Activated T-helper 2 cell treated with anti-CD3 and anti-CD28 coated beads, Interferon-gamma antibody, Interleukin-2, Interleukin-4, amounts not matched to agents 10 μg/mL and 5 μg/mL and 100 μg/mL, durations not matched to agents 14 hours and 24 hours and 36 hours (primary cell): Measurements from ENCODE around the gene PRPF6. TPM values are rescaled to one million over a fixed set of nuclear protein-coding genes. Genes with fewer than 3 reads are reported as not detected.

ENCODE experiments used
- DNase-seq: peaks from one replicate; pipeline ENCODE4 v3.0.0; 2021; ENCODE audit warnings: low spot score
- H3K27ac Mint-ChIP-seq: one replicate; pipeline ENCODE4 v1.8.0; 2021; ENCODE audit warnings: mixed read lengths
- H3K27me3 Mint-ChIP-seq: one replicate; pipeline ENCODE4 v1.8.0; 2021; ENCODE audit warnings: low read depth, mixed read lengths
- H3K36me3 Mint-ChIP-seq: one replicate; pipeline ENCODE4 v1.8.0; 2021; ENCODE audit warnings: low read depth, mixed read lengths
- H3K4me1 Mint-ChIP-seq: one replicate; pipeline ENCODE4 v1.8.0; 2021; ENCODE audit warnings: low read depth, mixed read lengths
- H3K4me3 Mint-ChIP-seq: one replicate; pipeline ENCODE4 v1.8.0; 2021; ENCODE audit warnings: low read depth, mild to moderate bottlenecking, moderate library complexity, mixed read lengths
- H3K9me3 Mint-ChIP-seq: one replicate; pipeline ENCODE4 v1.8.0; 2021; ENCODE audit warnings: mixed read lengths
- intact Hi-C: fragments of 100-400 bp; cut with micrococcal nuclease; formaldehyde crosslinking; loops from one replicate; pipeline ENCODE4 v1.15.1; 2023
- total RNA-seq: library from RNA; stranded (reverse); gene quantifications from 2 replicates; pipeline ENCODE4 v1.2.3, GENCODE V29; 2022

The PRPF6 gene
- total RNA-seq, 1 donor from 2014 or later: 70.3 TPM

GRCh38 chr20:63952210-63952535 lies 28.8 kb upstream of the PRPF6 start:
- Mint-ChIP-seq H3K36me3 (peaks cover 12% of the 10 kb centered on the region), H3K4me1 (peaks cover 34% of the 10 kb centered on the region), H3K9me3 (no peaks in the 10 kb centered on the region), H3K4me3 (no peak overlapping the region), H3K27ac (no peak overlapping the region), H3K27me3 (no peaks in the 10 kb centered on the region)
- no peak for DNase-seq
- intact Hi-C loops: no loop called here

GRCh38 chr20:63952769-63953168 lies 28.2 kb upstream of the PRPF6 start:
- peaks cover 33% of the 10 kb centered on the region for H3K4me1 Mint-ChIP-seq
- no peak overlapping the region for H3K4me3 Mint-ChIP-seq

GRCh38 chr20:63953764-63954429 lies 27.0 kb upstream of the PRPF6 start:
- H3K4me3 Mint-ChIP-seq: peak overlapping the region; percentile 73
- peaks cover 12% of the 10 kb centered on the region for H3K36me3 Mint-ChIP-seq
- peak overlapping the region; percentile 38 for H3K27ac Mint-ChIP-seq
- no peak for DNase-seq
- H3K4me1 Mint-ChIP-seq: peaks cover 29% of the 10 kb centered on the region
- intact Hi-C loops: no loop called here
- no peaks in the 10 kb centered on the region for H3K27me3 Mint-ChIP-seq
- no peaks in the 10 kb centered on the region for H3K9me3 Mint-ChIP-seq

More at GRCh38 chr20:63952769-63953168, 28.2 kb upstream of the PRPF6 start:
- Mint-ChIP-seq H3K9me3 (no peaks in the 10 kb centered on the region), H3K27ac (no peak overlapping the region), H3K27me3 (no peaks in the 10 kb centered on the region), H3K36me3 (peaks cover 12% of the 10 kb centered on the region)
- intact Hi-C loops: no loop called here
- DNase-seq: no peak

GRCh38 chr20:63955281-63955826 lies 25.6 kb upstream of the PRPF6 start:
- intact Hi-C loops: loop anchor here (5.0 kb wide), 1 partner anchor 418 kb away; the partner anchor contains the start of gene PTK6
- peaks cover 24% of the 10 kb centered on the region for H3K4me1 Mint-ChIP-seq
- peak overlapping the region; percentile 84 for H3K4me3 Mint-ChIP-seq
- peaks cover 22% of the 10 kb centered on the region for H3K36me3 Mint-ChIP-seq
- H3K9me3 Mint-ChIP-seq: no peaks in the 10 kb centered on the region
- no peak for DNase-seq
- no peak overlapping the region for H3K27ac Mint-ChIP-seq
- H3K27me3 Mint-ChIP-seq: no peaks in the 10 kb centered on the region

GRCh38 chr20:63955827-63956663 lies 24.9 kb upstream of the PRPF6 start, which contains the start of gene UCKL1:
UCKL1 (minus strand) TSS chr20:63956416; CDS start chr20:63956372, 44 bp downstream.
- peaks cover 22% of the 10 kb centered on the region for H3K36me3 Mint-ChIP-seq
- H3K27ac Mint-ChIP-seq: peak within 1 kb of the TSS; percentile 83
- H3K4me3 Mint-ChIP-seq: peak within 1 kb of the TSS; percentile 84
- peaks cover 24% of the 10 kb centered on the region for H3K4me1 Mint-ChIP-seq
- no peaks in the 10 kb centered on the region for H3K27me3 Mint-ChIP-seq
- peak; percentile 88 for DNase-seq
- H3K9me3 Mint-ChIP-seq: no peaks in the 10 kb centered on the region
- intact Hi-C loops: loop anchor here (2.0 to 5.0 kb wide), 3 partner anchors 25 to 419 kb away; partner anchors contain the start of genes PRPF6, PTK6 and TCEA2

- H3K36me3 Mint-ChIP-seq: peaks cover 28% of the 10 kb centered on the region
Observed at GRCh38 chr20:63956664-63957003, 24.3 kb upstream of the PRPF6 start.

GRCh38 chr20:63957004-63957689 lies 23.8 kb upstream of the PRPF6 start:
- peak overlapping the region; percentile 71 for H3K4me3 Mint-ChIP-seq
- no peaks in the 10 kb centered on the region for H3K9me3 Mint-ChIP-seq
- peaks cover 24% of the 10 kb centered on the region for H3K4me1 Mint-ChIP-seq
- DNase-seq: peak; percentile 62
- no peaks in the 10 kb centered on the region for H3K27me3 Mint-ChIP-seq
- H3K27ac Mint-ChIP-seq: peak overlapping the region; percentile 82
- peaks cover 33% of the 10 kb centered on the region for H3K36me3 Mint-ChIP-seq
- intact Hi-C loops: loop anchor here (2.0 to 5.0 kb wide), 3 partner anchors 24 to 420 kb away; partner anchors contain the start of genes PRPF6, PTK6 and TCEA2

More at GRCh38 chr20:63956664-63957003, 24.3 kb upstream of the PRPF6 start:
- no peak for DNase-seq
- Mint-ChIP-seq H3K27me3 (no peaks in the 10 kb centered on the region), H3K4me1 (peaks cover 24% of the 10 kb centered on the region), H3K4me3 (peak overlapping the region; percentile 77), H3K9me3 (no peaks in the 10 kb centered on the region), H3K27ac (peak overlapping the region; percentile 83)
- intact Hi-C loops: loop anchor here (2.0 to 5.0 kb wide), 3 partner anchors 24 to 419 kb away; partner anchors contain the start of genes PRPF6, PTK6 and TCEA2

- Mint-ChIP-seq H3K9me3 (no peaks in the 10 kb centered on the region), H3K36me3 (peaks cover 37% of the 10 kb centered on the region), H3K4me3 (peak overlapping the region; percentile 37), H3K4me1 (peaks cover 24% of the 10 kb centered on the region), H3K27me3 (no peaks in the 10 kb centered on the region), H3K27ac (peak overlapping the region; percentile 82)
- intact Hi-C loops: loop anchor here (2.0 to 5.0 kb wide), 3 partner anchors 23 to 421 kb away; partner anchors contain the start of genes PRPF6, PTK6 and TCEA2
- no peak for DNase-seq
Observed at GRCh38 chr20:63957690-63958441, 23.1 kb upstream of the PRPF6 start.

- Mint-ChIP-seq H3K4me3 (no peak overlapping the region), H3K27me3 (no peaks in the 10 kb centered on the region), H3K27ac (peak overlapping the region; percentile 38), H3K9me3 (no peaks in the 10 kb centered on the region), H3K4me1 (peaks cover 24% of the 10 kb centered on the region), H3K36me3 (peaks cover 39% of the 10 kb centered on the region)
- no peak for DNase-seq
- intact Hi-C loops: loop anchor here (5.0 kb wide), 1 partner anchor 421 kb away; the partner anchor contains the start of gene PTK6
Observed at GRCh38 chr20:63958471-63958870, 22.5 kb upstream of the PRPF6 start.

- Mint-ChIP-seq H3K4me3 (no peak overlapping the region), H3K27ac (no peak overlapping the region), H3K4me1 (peaks cover 17% of the 10 kb centered on the region), H3K9me3 (no peaks in the 10 kb centered on the region), H3K36me3 (peaks cover 42% of the 10 kb centered on the region), H3K27me3 (no peaks in the 10 kb centered on the region)
- DNase-seq: no peak
- intact Hi-C loops: loop anchor here (5.0 kb wide), 1 partner anchor 422 kb away; the partner anchor contains the start of gene PTK6
Observed at GRCh38 chr20:63958964-63959698, 21.8 kb upstream of the PRPF6 start.

- Mint-ChIP-seq H3K27ac (no peak overlapping the region), H3K4me1 (peaks cover 12% of the 10 kb centered on the region)
Observed at GRCh38 chr20:63959699-63960075, 21.2 kb upstream of the PRPF6 start.

More at GRCh38 chr20:63959699-63960075, 21.2 kb upstream of the PRPF6 start:
- Mint-ChIP-seq H3K4me3 (no peak overlapping the region), H3K9me3 (no peaks in the 10 kb centered on the region), H3K36me3 (peaks cover 37% of the 10 kb centered on the region), H3K27me3 (no peaks in the 10 kb centered on the region)
- intact Hi-C loops: loop anchor here (5.0 kb wide), 1 partner anchor 422 kb away; the partner anchor contains the start of gene PTK6
- no peak for DNase-seq
